ENCODE data around the gene PUM2. TPM values are rescaled to one million over a fixed set of nuclear protein-coding genes. Genes with fewer than 3 reads are reported as not detected.
"Not testable (repeated sequence)": the region's sequence is repeated elsewhere in the genome, so short reads cannot be mapped to it uniquely, and the experiment has no call there.

PUM2 gene
- total RNA-seq, 1 donor from 2014 or later = 90.6 TPM

- DNase-seq = no peak
These were observed 58.7 kb downstream of the PUM2 start for GRCh38 chr2:20291846-20292408.

GRCh38 chr2:20291106-20291564 is 59.5 kb downstream of the PUM2 start:
- peak; percentile 50 for DNase-seq

- no peak for DNase-seq
These were observed 61.9 kb downstream of the PUM2 start for GRCh38 chr2:20288642-20289340.

- peak; percentile 26 for DNase-seq
These were observed 67.6 kb downstream of the PUM2 start for GRCh38 chr2:20282916-20283592.

- DNase-seq = no peak
These were observed 68.8 kb downstream of the PUM2 start for GRCh38 chr2:20281876-20282275.

GRCh38 chr2:20273042-20273441 is 77.6 kb downstream of the PUM2 start:
- DNase-seq = peak; percentile 5

- DNase-seq = not testable (repeated sequence)
These were observed 82.3 kb downstream of the PUM2 start for GRCh38 chr2:20268317-20268716.

GRCh38 chr2:20267529-20267928 is 83.1 kb downstream of the PUM2 start:
- DNase-seq = no peak

- no peak for DNase-seq
These were observed 86.0 kb downstream of the PUM2 start for GRCh38 chr2:20264629-20265028.

- DNase-seq = no peak
These were observed 93.2 kb downstream of the PUM2 start for GRCh38 chr2:20257411-20257810.

GRCh38 chr2:20254731-20255130 is 95.9 kb downstream of the PUM2 start:
- no peak for DNase-seq

- no peak for DNase-seq
These were observed 100.2 kb downstream of the PUM2 start for GRCh38 chr2:20250436-20250835.

- no peak for DNase-seq
These were observed 101.5 kb downstream of the PUM2 start for GRCh38 chr2:20249170-20249569.

- DNase-seq = no peak
These were observed 103.6 kb downstream of the PUM2 start for GRCh38 chr2:20247084-20247483.

GRCh38 chr2:20243637-20244036 is 107.0 kb downstream of the PUM2 start:
- not testable (repeated sequence) for DNase-seq

- no peak for DNase-seq
These were observed 107.8 kb downstream of the PUM2 start for GRCh38 chr2:20242727-20243377.

- DNase-seq = no peak
These were observed 108.5 kb downstream of the PUM2 start for GRCh38 chr2:20241973-20242726.

GRCh38 chr2:20240291-20240690 is 110.4 kb downstream of the PUM2 start:
- DNase-seq = not testable (repeated sequence)

GRCh38 chr2:20236496-20236895 is 114.1 kb downstream of the PUM2 start:
- DNase-seq = no peak

- DNase-seq = no peak
These were observed 114.9 kb downstream of the PUM2 start for GRCh38 chr2:20235655-20236305.

GRCh38 chr2:20234597-20234996 is 116.0 kb downstream of the PUM2 start:
- not testable (repeated sequence) for DNase-seq

GRCh38 chr2:20232837-20233207 is 117.8 kb downstream of the PUM2 start:
- no peak for DNase-seq
